Measurements from ENCODE around the gene MAML2.

Gene MAML2

DNA sequence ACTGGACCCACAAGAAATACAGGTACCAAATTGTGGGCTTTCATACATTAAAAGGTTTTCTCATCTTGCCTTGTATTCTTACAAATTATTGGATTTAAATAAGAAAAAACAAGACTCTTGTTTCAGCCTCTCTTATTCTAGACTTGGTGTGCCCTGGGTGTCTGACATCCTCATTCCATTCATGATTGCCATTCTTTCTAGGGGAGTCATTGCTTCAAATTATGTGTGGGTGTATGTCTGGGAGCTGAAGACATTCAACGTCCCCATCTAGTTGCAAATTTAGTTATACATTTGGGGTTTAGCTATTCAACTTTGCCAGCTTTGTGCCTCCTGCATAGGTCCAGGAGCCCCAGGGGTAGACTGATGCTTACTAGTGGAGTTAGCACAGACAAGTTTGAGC lies 18.1 kb downstream of the MAML2 start:
- Histone ChIP-seq H3K9me3 (ENCODE audit: severe bottlenecking) (no peaks in the 10 kb centered on the region), H3K4me3 (ENCODE audit: severe bottlenecking) (no peak overlapping the region), H3K27ac (ENCODE audit: poor library complexity, severe bottlenecking) (peak overlapping the region; percentile 78), H3K27me3 (ENCODE audit: insufficient read depth, poor library complexity, severe bottlenecking) (no peaks in the 10 kb centered on the region), H3K36me3 (ENCODE audit: low read depth) (no peaks in the 10 kb centered on the region), H3K4me1 (ENCODE audit: insufficient read depth, poor library complexity, severe bottlenecking) (peaks cover 43% of the 10 kb centered on the region)
- DNase-seq (ENCODE audit: low spot score) (no peak), ATAC-seq (ENCODE audit: low read depth) (peak; percentile 97)
- TF ChIP-seq, protein P1, sequence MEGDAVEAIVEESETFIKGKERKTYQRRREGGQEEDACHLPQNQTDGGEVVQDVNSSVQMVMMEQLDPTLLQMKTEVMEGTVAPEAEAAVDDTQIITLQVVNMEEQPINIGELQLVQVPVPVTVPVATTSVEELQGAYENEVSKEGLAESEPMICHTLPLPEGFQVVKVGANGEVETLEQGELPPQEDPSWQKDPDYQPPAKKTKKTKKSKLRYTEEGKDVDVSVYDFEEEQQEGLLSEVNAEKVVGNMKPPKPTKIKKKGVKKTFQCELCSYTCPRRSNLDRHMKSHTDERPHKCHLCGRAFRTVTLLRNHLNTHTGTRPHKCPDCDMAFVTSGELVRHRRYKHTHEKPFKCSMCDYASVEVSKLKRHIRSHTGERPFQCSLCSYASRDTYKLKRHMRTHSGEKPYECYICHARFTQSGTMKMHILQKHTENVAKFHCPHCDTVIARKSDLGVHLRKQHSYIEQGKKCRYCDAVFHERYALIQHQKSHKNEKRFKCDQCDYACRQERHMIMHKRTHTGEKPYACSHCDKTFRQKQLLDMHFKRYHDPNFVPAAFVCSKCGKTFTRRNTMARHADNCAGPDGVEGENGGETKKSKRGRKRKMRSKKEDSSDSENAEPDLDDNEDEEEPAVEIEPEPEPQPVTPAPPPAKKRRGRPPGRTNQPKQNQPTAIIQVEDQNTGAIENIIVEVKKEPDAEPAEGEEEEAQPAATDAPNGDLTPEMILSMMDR (IDR thresholded peaks at IDR 0.05; ENCODE audit: poor library complexity, severe bottlenecking): no peak

- no peaks in the 10 kb centered on the region for H3K27me3 ChIP-seq (ENCODE audit: insufficient read depth, poor library complexity, severe bottlenecking)
- peak overlapping the region; percentile 78 for H3K27ac ChIP-seq (ENCODE audit: poor library complexity, severe bottlenecking)
- TF ChIP-seq, protein P1 (IDR thresholded peaks at IDR 0.05; ENCODE audit: poor library complexity, severe bottlenecking): no peak
- no peak for DNase-seq (ENCODE audit: low spot score)
- no peak for ATAC-seq (ENCODE audit: low read depth)
- H3K36me3 ChIP-seq (ENCODE audit: low read depth): no peaks in the 10 kb centered on the region
- H3K9me3 ChIP-seq (ENCODE audit: severe bottlenecking): no peaks in the 10 kb centered on the region
- peaks cover 32% of the 10 kb centered on the region for H3K4me1 ChIP-seq (ENCODE audit: insufficient read depth, poor library complexity, severe bottlenecking)
- H3K4me3 ChIP-seq (ENCODE audit: severe bottlenecking): no peak overlapping the region
Measured at GRCh38 chr11:96323642-96323985, 19.4 kb downstream of the MAML2 start.

DNA sequence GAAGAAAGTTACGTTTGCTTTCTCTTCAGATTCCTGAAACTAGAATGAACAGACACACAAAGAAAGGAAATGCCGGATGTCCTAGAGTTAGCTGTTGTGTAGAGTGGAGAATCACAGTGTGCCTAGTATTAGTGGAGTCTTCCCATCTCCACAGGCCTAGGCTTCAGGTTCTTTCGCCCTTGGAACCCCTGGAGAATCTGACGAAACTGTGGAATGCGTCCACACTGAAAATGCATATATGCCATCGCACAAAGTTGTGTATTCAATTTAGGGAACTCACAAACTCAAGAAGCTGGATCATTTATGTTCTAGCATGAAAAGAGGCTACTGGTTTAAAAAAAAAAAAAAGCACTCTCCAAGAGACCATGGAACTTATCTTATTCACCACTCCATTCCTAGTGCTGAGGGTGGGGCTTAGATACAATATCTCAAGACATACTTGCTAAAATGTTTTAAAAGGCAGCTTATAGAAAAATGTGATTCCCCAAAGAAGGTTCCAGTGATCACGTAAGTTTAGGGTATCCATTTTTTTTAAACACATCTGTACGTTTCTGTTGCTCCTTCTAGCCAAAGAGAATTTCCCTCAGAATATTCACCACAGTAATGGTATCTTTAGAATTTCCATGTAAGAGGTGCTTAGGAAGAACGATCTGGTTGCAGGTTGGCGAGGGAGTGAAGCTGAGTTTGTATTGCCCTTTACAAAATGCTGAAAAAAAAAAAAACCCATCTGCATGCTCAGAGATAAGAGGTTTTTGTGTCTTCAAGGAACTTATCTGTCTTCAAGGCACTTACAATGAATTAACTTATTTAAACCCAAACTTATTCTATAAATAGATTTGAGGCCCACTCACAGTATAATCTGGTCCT lies 20.0 kb downstream of the MAML2 start:
- no peaks in the 10 kb centered on the region for H3K9me3 ChIP-seq (ENCODE audit: severe bottlenecking)
- no peak overlapping the region for H3K4me3 ChIP-seq (ENCODE audit: severe bottlenecking)
- ATAC-seq (ENCODE audit: low read depth) (no peak), DNase-seq (ENCODE audit: low spot score) (no peak)
- peak overlapping the region; percentile 78 for H3K27ac ChIP-seq (ENCODE audit: poor library complexity, severe bottlenecking)
- H3K4me1 ChIP-seq (ENCODE audit: insufficient read depth, poor library complexity, severe bottlenecking): peaks cover 26% of the 10 kb centered on the region
- TF ChIP-seq, protein P1 (IDR thresholded peaks at IDR 0.05; ENCODE audit: poor library complexity, severe bottlenecking): no peak
- no peaks in the 10 kb centered on the region for H3K27me3 ChIP-seq (ENCODE audit: insufficient read depth, poor library complexity, severe bottlenecking)
- H3K36me3 ChIP-seq (ENCODE audit: low read depth): no peaks in the 10 kb centered on the region

GRCh38 chr11:96321091-96321490 lies 21.9 kb downstream of the MAML2 start:
- ATAC-seq (ENCODE audit: low read depth) (no peak), DNase-seq (ENCODE audit: low spot score) (no peak)
- TF ChIP-seq, protein P1 (IDR thresholded peaks at IDR 0.05; ENCODE audit: poor library complexity, severe bottlenecking): no peak
- Histone ChIP-seq H3K4me1 (ENCODE audit: insufficient read depth, poor library complexity, severe bottlenecking) (peaks cover 25% of the 10 kb centered on the region), H3K27ac (ENCODE audit: poor library complexity, severe bottlenecking) (no peak overlapping the region), H3K27me3 (ENCODE audit: insufficient read depth, poor library complexity, severe bottlenecking) (no peaks in the 10 kb centered on the region), H3K9me3 (ENCODE audit: severe bottlenecking) (no peaks in the 10 kb centered on the region), H3K4me3 (ENCODE audit: severe bottlenecking) (no peak overlapping the region), H3K36me3 (ENCODE audit: low read depth) (no peaks in the 10 kb centered on the region)

All from RWPE2 (cell line).